Upper lobe of left lung (tissue), 6 donors: ENCODE data around the gene SUCO. TPM values are rescaled to one million over a fixed set of nuclear protein-coding genes. Genes with fewer than 3 reads are reported as not detected.

Experiments
- ATAC-seq, 2 donors: fragments of 200-7000 bp; cut with Tn5 transposase; one replicate each; pipeline ENCODE4 v1.9.1; 2022; ENCODE audit warnings: mild to moderate bottlenecking in 2 of 2, moderate library complexity in 2 of 2; ENCODE audit not compliant: low FRiP score in 2 of 2
- DNase-seq, 2 donors: peaks; one replicate each; pipeline ENCODE4 v3.0.0-alpha.2; 2019 to 2020
- H3K27ac ChIP-seq, 4 donors: fragments of 200-600 bp; sonication (generic); one replicate each; pipeline ENCODE4 v1.5.1; 2016 to 2019
- H3K27me3 ChIP-seq, 4 donors: fragments of 200-600 bp; sonication (generic); one replicate each; pipeline ENCODE4 v1.5.1; 2017 to 2019
- H3K36me3 ChIP-seq, 4 donors: fragments of 200-600 bp; sonication (generic); one replicate each; pipeline ENCODE4 v1.5.1; 2016 to 2019
- H3K4me1 ChIP-seq, 4 donors: fragments of 200-600 bp; sonication (generic); one replicate each; pipeline ENCODE4 v1.5.1; 2018 to 2019
- H3K4me3 ChIP-seq, 4 donors: fragments of 200-600 bp; sonication (generic); one replicate each; pipeline ENCODE4 v1.5.1; 2017 to 2019; ENCODE audit warnings: mild to moderate bottlenecking in 2 of 4, moderate library complexity in 1 of 4
- H3K9me3 ChIP-seq, 4 donors: fragments of 200-600 bp; sonication (generic); one replicate each; pipeline ENCODE4 v1.5.1; 2018 to 2019
- EP300 ChIP-seq, 4 donors: sonication (generic); formaldehyde crosslinking; IDR thresholded peaks; one replicate each; pipeline ENCODE4 v1.5.1; 2017; ENCODE audit warnings: antibody characterized with exemption in 4 of 4, control low read depth in 2 of 4
- POLR2A ChIP-seq, 4 donors: fragments of 450-650 bp; IDR thresholded peaks; one replicate each; pipeline ENCODE4 v1.5.1; 2016 to 2017; ENCODE audit warnings: antibody characterized with exemption in 4 of 4, mild to moderate bottlenecking in 2 of 4
- POLR2AphosphoS5 ChIP-seq, 2 donors: sonication (generic); formaldehyde crosslinking; IDR thresholded peaks; one replicate each; pipeline ENCODE4 v1.5.1; 2017; ENCODE audit warnings: antibody characterized with exemption in 2 of 2
- WGBS, 2 donors: methylation state at CpG; one replicate each; pipeline ENCODE4 v1.1.5; 2017 to 2018; 5-methylcytosine and 5-hydroxymethylcytosine counted together
- total RNA-seq, 6 donors: library from RNA; depleted of rRNA in 4 of 6; stranded (reverse); fragments of >200 nt in 4 of 6; gene quantifications; one replicate each; pipeline versions ENCODE4 v1.1.0 to v1.2.1, GENCODE V29; 2016 to 2021
- TF ChIP-seq, protein P1 (sequence below), 6 experiments: fragments of 450-650 bp in 4 of 6; fragments of 200-600 bp in 2 of 6; sonication (generic) in 2 of 6; IDR thresholded peaks; one replicate each; pipeline ENCODE4 v1.5.1; 2016 to 2019; ENCODE audit warnings: antibody characterized with exemption in 6 of 6
- donor health status: DM: no; HTN: no; CAD: no; lungs with moderate emphysema.
- donor health status: DM: no; HTN: yes; CAD: no; lungs with severe emphysema.

The SUCO gene
- total RNA-seq, 6 donors from 2014 or later, result 14.4 to 59.2 (median 29.5) TPM

DNA sequence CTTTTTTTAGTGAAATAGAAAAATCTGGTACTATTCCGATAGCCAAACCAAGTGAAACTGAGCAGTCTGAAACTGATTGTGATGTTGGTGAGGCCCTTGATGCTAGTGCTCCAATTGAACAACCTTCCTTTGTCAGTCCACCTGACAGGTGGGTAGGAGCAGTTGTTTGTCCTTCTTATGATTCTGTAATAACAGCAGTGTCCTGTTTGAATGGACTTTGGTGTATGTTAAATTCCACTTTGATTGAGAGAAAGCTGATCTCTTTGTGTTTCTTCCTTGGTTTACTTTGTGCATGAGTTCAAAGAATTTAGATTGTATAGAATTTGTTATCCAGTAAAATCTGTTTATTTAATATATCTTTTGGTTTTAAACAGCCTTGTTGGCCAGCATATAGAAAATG, 24.3 kb downstream of the SUCO start:
- no peaks in the 10 kb centered on the region for H3K4me1 ChIP-seq
- no peak overlapping the region for H3K27ac ChIP-seq
- H3K9me3 ChIP-seq, result no peaks in the 10 kb centered on the region
- WGBS, 2 donors, result 93% methylated on average over 1 of the region's 1 CpG
- TF ChIP-seq POLR2A (IDR thresholded peaks at IDR 0.05), result no peak
- ATAC-seq, result no peak
- H3K4me3 ChIP-seq, result no peak overlapping the region
- no peaks in the 10 kb centered on the region for H3K27me3 ChIP-seq
- no peak for DNase-seq
- H3K36me3 ChIP-seq, result peaks cover 2 to 53% (median 17%) of the 10 kb centered on the region in 4 donors

DNA sequence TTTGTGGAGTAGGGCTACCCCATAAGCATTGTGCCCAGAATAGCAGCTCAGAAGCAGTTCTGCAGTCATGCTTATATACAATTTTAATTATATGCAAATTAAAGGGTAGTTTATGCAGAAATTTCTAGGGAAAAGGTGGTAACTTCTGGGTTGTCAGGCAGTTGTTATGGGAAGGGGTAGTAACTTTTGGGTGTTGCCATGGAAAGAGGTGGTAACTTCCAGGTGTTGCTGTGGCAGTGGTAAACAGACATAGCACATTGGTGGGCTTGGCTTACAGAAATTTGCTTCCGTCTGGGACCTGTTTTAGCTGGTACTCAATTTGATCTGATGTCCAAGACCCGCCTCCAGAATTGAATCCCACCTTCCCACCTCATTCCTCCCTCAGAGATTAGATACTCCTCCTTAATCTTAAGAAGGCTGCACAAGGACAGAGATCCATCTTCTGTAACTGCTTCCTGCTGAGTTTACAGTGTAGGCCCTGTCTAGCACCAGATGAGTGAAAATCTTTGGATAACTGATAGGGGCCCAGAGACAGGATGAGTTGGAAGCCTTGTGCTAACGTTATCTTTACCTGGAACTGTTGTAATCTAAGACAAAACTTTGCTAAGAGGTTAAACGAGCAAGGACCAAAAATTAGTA, 26.7 kb downstream of the SUCO start:
- H3K4me3 ChIP-seq, result no peak overlapping the region
- TF ChIP-seq EP300 (IDR thresholded peaks at IDR 0.05), result no peak
- TF ChIP-seq, protein P1, sequence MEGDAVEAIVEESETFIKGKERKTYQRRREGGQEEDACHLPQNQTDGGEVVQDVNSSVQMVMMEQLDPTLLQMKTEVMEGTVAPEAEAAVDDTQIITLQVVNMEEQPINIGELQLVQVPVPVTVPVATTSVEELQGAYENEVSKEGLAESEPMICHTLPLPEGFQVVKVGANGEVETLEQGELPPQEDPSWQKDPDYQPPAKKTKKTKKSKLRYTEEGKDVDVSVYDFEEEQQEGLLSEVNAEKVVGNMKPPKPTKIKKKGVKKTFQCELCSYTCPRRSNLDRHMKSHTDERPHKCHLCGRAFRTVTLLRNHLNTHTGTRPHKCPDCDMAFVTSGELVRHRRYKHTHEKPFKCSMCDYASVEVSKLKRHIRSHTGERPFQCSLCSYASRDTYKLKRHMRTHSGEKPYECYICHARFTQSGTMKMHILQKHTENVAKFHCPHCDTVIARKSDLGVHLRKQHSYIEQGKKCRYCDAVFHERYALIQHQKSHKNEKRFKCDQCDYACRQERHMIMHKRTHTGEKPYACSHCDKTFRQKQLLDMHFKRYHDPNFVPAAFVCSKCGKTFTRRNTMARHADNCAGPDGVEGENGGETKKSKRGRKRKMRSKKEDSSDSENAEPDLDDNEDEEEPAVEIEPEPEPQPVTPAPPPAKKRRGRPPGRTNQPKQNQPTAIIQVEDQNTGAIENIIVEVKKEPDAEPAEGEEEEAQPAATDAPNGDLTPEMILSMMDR (IDR thresholded peaks at IDR 0.05), result no peak
- TF ChIP-seq POLR2A (IDR thresholded peaks at IDR 0.05), result no peak
- TF ChIP-seq POLR2AphosphoS5 (IDR thresholded peaks at IDR 0.05), result no peak
- no peaks in the 10 kb centered on the region for H3K9me3 ChIP-seq
- 85 to 96% methylated on average over 4 of the region's 4 CpGs for whole genome bisulfite sequencing, 2 donors
- peaks cover 2 to 62% (median 24%) of the 10 kb centered on the region in 4 donors for H3K36me3 ChIP-seq
- DNase-seq (no peak), ATAC-seq (no peak)
- no peaks in the 10 kb centered on the region for H3K4me1 ChIP-seq
- H3K27me3 ChIP-seq, result no peaks in the 10 kb centered on the region
- no peak overlapping the region for H3K27ac ChIP-seq

DNA sequence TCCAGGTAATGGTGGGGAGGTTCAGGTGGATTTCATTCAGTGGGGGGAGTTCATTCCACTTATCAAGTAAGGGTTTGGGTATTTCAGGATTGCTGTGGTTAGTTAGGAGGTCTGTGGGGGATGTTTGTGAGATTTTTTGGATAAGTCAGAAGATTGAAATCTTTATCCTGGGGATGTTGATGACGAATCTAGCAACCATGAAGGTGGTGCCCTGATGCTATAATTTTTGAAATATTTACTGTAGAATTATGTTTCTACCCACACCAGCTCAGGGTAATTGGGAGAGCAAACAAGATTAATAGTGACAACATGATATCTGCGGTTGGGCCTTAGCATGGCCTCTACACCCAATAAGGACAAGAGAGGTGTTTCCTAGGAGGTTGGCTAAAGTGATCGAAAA, 28.3 kb downstream of the SUCO start:
- Histone ChIP-seq H3K27ac (no peak overlapping the region), H3K9me3 (no peaks in the 10 kb centered on the region), H3K4me3 (no peak overlapping the region), H3K36me3 (peaks cover 2 to 69% (median 27%) of the 10 kb centered on the region in 4 donors), H3K4me1 (no peaks in the 10 kb centered on the region), H3K27me3 (no peaks in the 10 kb centered on the region)
- 98 to 100% methylated on average over 3 of the region's 3 CpGs for WGBS, 2 donors
- TF ChIP-seq POLR2A (IDR thresholded peaks at IDR 0.05) (no peak), POLR2AphosphoS5 (IDR thresholded peaks at IDR 0.05) (no peak), EP300 (IDR thresholded peaks at IDR 0.05) (no peak)
- TF ChIP-seq, protein P1 (IDR thresholded peaks at IDR 0.05), result no peak
- DNase-seq, result no peak
- ATAC-seq, result no peak

DNA sequence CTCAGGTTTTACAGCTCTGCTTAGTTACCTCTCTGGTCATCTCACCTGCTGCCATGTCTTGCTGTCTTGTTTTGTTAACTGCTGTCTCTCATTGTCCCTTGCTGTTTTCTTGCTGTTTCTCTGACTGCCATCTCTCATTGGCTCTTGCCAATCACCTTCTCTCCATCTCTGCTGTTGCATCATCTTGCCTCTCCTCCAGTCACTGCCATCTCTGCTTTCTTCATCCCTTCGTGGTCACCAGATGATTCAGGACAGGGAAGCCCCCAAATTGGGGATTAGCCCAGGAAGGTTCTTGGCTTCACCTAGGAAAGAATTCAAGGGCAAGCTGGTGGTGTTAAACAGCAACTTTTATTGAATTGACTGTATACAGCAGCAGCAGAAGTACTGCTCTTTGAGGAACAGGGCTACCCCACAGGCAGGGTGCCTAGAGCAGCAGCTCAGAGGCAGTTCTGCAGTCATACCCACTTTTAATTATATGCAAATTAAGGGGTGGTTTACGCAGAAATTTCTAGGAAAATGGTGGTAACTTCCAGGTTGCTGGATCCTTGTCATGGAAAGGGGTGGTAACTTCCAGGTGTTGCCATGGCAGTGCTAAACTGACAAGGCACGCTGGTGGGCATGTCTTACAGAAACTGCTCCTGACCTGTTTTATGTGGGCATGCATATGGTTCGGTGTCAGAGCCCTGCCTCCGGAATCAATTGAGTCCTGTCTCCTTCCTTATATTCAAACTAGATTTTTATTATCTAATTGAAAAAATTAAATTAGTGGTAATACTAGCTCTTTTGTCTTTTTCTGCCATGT, 33.4 kb downstream of the SUCO start:
- 90 to 93% methylated on average over 5 of the region's 5 CpGs for WGBS, 2 donors
- no peak for ATAC-seq
- Histone ChIP-seq H3K36me3 (peaks cover 6 to 48% (median 22%) of the 10 kb centered on the region in 4 donors), H3K9me3 (peaks cover 0 to 5% (median 0%) of the 10 kb centered on the region in 4 donors), H3K27ac (no peak overlapping the region), H3K27me3 (no peaks in the 10 kb centered on the region), H3K4me3 (no peak overlapping the region), H3K4me1 (no peaks in the 10 kb centered on the region)
- no peak for DNase-seq
- TF ChIP-seq POLR2A (IDR thresholded peaks at IDR 0.05) (no peak), POLR2AphosphoS5 (IDR thresholded peaks at IDR 0.05) (no peak), EP300 (IDR thresholded peaks at IDR 0.05) (no peak)
- TF ChIP-seq, protein P1 (IDR thresholded peaks at IDR 0.05), result no peak

DNA sequence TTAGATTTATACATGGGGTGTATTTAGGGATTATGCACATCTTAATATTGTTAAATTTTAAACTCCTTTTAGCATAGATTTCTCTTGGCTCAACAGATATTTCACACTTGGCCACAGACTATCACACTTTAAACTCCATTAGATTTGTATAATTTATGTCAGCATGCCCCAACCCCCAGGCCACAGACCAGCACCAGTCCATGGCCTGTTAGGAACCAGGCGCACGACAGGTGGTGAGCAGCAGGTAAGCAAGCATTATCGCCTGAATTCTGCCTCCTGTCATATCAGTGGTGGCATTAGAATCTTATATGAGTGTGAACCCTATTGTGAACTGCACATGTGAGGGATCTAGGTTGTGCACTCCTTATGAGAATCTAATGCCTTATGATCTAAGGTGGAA, 34.8 kb downstream of the SUCO start:
- Histone ChIP-seq H3K27ac (no peak overlapping the region), H3K36me3 (peaks cover 6 to 39% (median 20%) of the 10 kb centered on the region in 4 donors), H3K4me3 (no peak overlapping the region), H3K9me3 (peaks cover 0 to 5% (median 0%) of the 10 kb centered on the region in 4 donors), H3K4me1 (no peaks in the 10 kb centered on the region), H3K27me3 (no peaks in the 10 kb centered on the region)
- no peak for DNase-seq
- no peak for ATAC-seq
- 96 to 98% methylated on average over 3 of the region's 3 CpGs for WGBS, 2 donors
- TF ChIP-seq, protein P1 (IDR thresholded peaks at IDR 0.05), result no peak
- TF ChIP-seq EP300 (IDR thresholded peaks at IDR 0.05), result no peak
- no peak for TF ChIP-seq POLR2A (IDR thresholded peaks at IDR 0.05)
- TF ChIP-seq POLR2AphosphoS5 (IDR thresholded peaks at IDR 0.05), result no peak
